Psoas muscle (tissue), 8 donors: Measurements from ENCODE around the gene FHAD1. TPM values are rescaled to one million over a fixed set of nuclear protein-coding genes. Genes with fewer than 3 reads are reported as not detected.

Source experiments
- ATAC-seq, 4 donors: fragments of 200-7000 bp; cut with Tn5 transposase; one replicate each; pipeline ENCODE4 v1.9.1; 2020; ENCODE audit warnings: moderate library complexity in 3 of 4, mild to moderate bottlenecking in 2 of 4
- DNase-seq, 2 donors: peaks; one replicate each; pipeline ENCODE4 v3.0.0-alpha.2; 2020
- H3K27ac ChIP-seq: fragments of 200-600 bp; one replicate; pipeline ENCODE4 v1.8.0; 2022
- H3K27me3 ChIP-seq, 3 donors: fragments of 200-600 bp in 1 of 3; one replicate each; pipeline versions ENCODE4 v1.6.1 to v1.8.0; 2013 to 2022; ENCODE audit warnings: low read length in 2 of 3, mild to moderate bottlenecking in 2 of 3, moderate library complexity in 1 of 3; ENCODE audit not compliant: insufficient read depth in 3 of 3
- H3K36me3 ChIP-seq, 2 donors: fragments of 200-600 bp in 1 of 2; one replicate each; pipeline versions ENCODE4 v1.6.1 to v1.8.0; 2013 to 2022; ENCODE audit warnings: low read depth in 1 of 2, mild to moderate bottlenecking in 1 of 2, moderate library complexity in 1 of 2; ENCODE audit not compliant: insufficient read depth in 1 of 2
- H3K4me1 ChIP-seq: fragments of 200-600 bp; one replicate; pipeline ENCODE4 v1.8.0; 2022
- H3K4me3 ChIP-seq: fragments of 200-600 bp; one replicate; pipeline ENCODE4 v1.8.0; 2022; ENCODE audit warnings: mild to moderate bottlenecking
- H3K9me3 ChIP-seq: fragments of 200-600 bp; one replicate; pipeline ENCODE4 v1.8.0; 2022
- CTCF ChIP-seq: fragments of 200-600 bp; IDR thresholded peaks from one replicate; pipeline ENCODE4 v1.8.0; 2022; ENCODE audit warnings: antibody characterized with exemption
- WGBS, 3 donors: extraction: QIAGEN DNeasy Blood & Tissue Kit; methylation state at CpG; one replicate each; pipeline versions ENCODE4 v1.1.6 to v1.1.7; 2013; 5-methylcytosine and 5-hydroxymethylcytosine counted together
- intact Hi-C, 2 donors: fragments of 100-400 bp; cut with DNase I; formaldehyde crosslinking; loops; one replicate each; pipeline versions ENCODE4 v1.11.0 to v1.14.2; 2022
- polyA plus RNA-seq, 3 donors: library from polyadenylated mRNA; stranded (reverse); fragments of 200-250 nt; gene quantifications; one replicate each; pipeline ENCODE4 v1.2.3, GENCODE V29; 2013
- total RNA-seq, 4 donors: library from RNA; stranded (reverse); fragmentation: NEBNext Ultra II Directional in 2 of 4; extraction: Animal tissue kit (Norgen Biotek cat#: 25700) in 2 of 4; gene quantifications; one replicate each; pipeline versions ENCODE4 v1.2.1 to v1.2.4, GENCODE V29; 2021 to 2023
- donor health status: healthy with polysubstance abuse.
- donor health status: DM: no; HTN: no; CAD: no; lungs with moderate emphysema.
- donor health status: Bipolar disorder and iron deficiency.
- donor health status: healthy.
- donor health status: DM: yes; HTN: yes; CAD: no.
- donor health status: DM: no; HTN: no; CAD: no.
- donor health status: DM: no; HTN: no; CAD: no.
- donor health status: DM: yes; HTN: yes; CAD: no.

FHAD1 gene
- total and polyA plus RNA-seq, 7 donors: 0.03 to 0.24 (median 0.06) TPM; not detected in 4

- ATAC-seq: no peak
- Histone ChIP-seq H3K36me3 (no peaks in the 10 kb centered on the region), H3K27ac (no peak overlapping the region), H3K4me3 (no peak overlapping the region), H3K4me1 (no peaks in the 10 kb centered on the region), H3K9me3 (no peaks in the 10 kb centered on the region), H3K27me3 (peaks cover 0 to 4% (median 0%) of the 10 kb centered on the region in 3 donors)
- WGBS, 3 donors: 69 to 80% (median 70%) methylated on average over 17 of the region's 17 CpGs
- intact Hi-C loops: no loop called here
- no peak for TF ChIP-seq CTCF
- DNase-seq: peak in 1 of 2 donors; percentile 15
Measured at GRCh38 chr1:15212216-15212953, 34.6 kb upstream of the FHAD1 start.

GRCh38 chr1:15212954-15213291 lies 34.1 kb upstream of the FHAD1 start:
- no peak for TF ChIP-seq CTCF
- Histone ChIP-seq H3K4me3 (no peak overlapping the region), H3K27ac (no peak overlapping the region), H3K4me1 (no peaks in the 10 kb centered on the region), H3K36me3 (no peaks in the 10 kb centered on the region), H3K27me3 (peaks cover 0 to 4% (median 0%) of the 10 kb centered on the region in 3 donors), H3K9me3 (no peaks in the 10 kb centered on the region)
- peak in 1 of 2 donors; percentile 10 for DNase-seq
- 82 to 97% (median 89%) methylated on average over 3 of the region's 3 CpGs for WGBS, 3 donors
- intact Hi-C loops: no loop called here
- ATAC-seq: no peak

- H3K9me3 ChIP-seq: no peaks in the 10 kb centered on the region
- intact Hi-C loops: no loop called here
- TF ChIP-seq CTCF: no peak
- DNase-seq (peak in 1 of 2 donors; percentile 6), ATAC-seq (no peak)
- no peaks in the 10 kb centered on the region for H3K36me3 ChIP-seq
- no peak overlapping the region for H3K4me3 ChIP-seq
- no peak overlapping the region for H3K27ac ChIP-seq
- 65 to 71% (median 69%) methylated on average over 7 of the region's 7 CpGs for WGBS, 3 donors
- H3K27me3 ChIP-seq: peaks cover 0 to 4% (median 0%) of the 10 kb centered on the region in 3 donors
- H3K4me1 ChIP-seq: no peaks in the 10 kb centered on the region
Measured at GRCh38 chr1:15213341-15213821, 33.6 kb upstream of the FHAD1 start.

GRCh38 chr1:15214527-15214926 lies 32.5 kb upstream of the FHAD1 start:
- TF ChIP-seq CTCF: no peak
- Histone ChIP-seq H3K4me1 (no peaks in the 10 kb centered on the region), H3K9me3 (no peaks in the 10 kb centered on the region), H3K27ac (peak overlapping the region; percentile 16), H3K27me3 (peaks cover 0 to 4% (median 0%) of the 10 kb centered on the region in 3 donors), H3K36me3 (no peaks in the 10 kb centered on the region), H3K4me3 (no peak overlapping the region)
- DNase-seq (peak in 1 of 2 donors; percentile 39), ATAC-seq (no peak)
- 67 to 78% (median 69%) methylated on average over 19 of the region's 19 CpGs for WGBS, 3 donors
- intact Hi-C loops: no loop called here
